Uterus (tissue), 2 donors: ENCODE measurements around the gene GMDS.

Source experiments
- POLR2A ChIP-seq, 2 donors: fragments of 450-650 bp; IDR thresholded peaks; one replicate each; pipeline ENCODE4 v1.6.1; 2016; ENCODE audit warnings: antibody characterized with exemption in 2 of 2, mild to moderate bottlenecking in 1 of 2, moderate library complexity in 1 of 2
- TF ChIP-seq, protein P1 (sequence below), 4 experiments: fragments of 200-600 bp in 2 of 4; fragments of 450-650 bp in 2 of 4; sonication (generic) in 2 of 4; IDR thresholded peaks; one replicate each; pipeline ENCODE4 v1.5.1; 2016 to 2019; ENCODE audit warnings: antibody characterized with exemption in 4 of 4, mild to moderate bottlenecking in 2 of 4, moderate library complexity in 1 of 4

DNA sequence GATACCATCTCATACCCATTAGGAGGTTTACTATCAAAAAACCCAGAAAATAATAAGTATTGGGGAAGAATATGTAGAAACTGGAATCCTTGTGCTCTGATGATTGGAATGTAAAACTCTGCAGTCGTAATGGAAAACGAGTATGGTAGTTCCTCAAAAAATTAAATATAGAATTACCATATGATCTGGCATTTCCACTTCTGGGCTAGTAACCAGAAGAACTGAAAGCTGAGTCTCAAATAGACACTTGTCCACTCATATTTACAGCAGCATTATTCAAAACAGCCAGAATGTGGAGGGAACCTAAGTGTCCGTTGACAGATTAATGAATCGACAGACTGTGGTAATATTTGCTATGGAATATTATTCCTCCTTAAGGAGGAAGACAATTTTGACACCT, 591.4 kb downstream of the GMDS start:
- no peak for TF ChIP-seq POLR2A (IDR thresholded peaks at IDR 0.05)
- TF ChIP-seq, protein P1, sequence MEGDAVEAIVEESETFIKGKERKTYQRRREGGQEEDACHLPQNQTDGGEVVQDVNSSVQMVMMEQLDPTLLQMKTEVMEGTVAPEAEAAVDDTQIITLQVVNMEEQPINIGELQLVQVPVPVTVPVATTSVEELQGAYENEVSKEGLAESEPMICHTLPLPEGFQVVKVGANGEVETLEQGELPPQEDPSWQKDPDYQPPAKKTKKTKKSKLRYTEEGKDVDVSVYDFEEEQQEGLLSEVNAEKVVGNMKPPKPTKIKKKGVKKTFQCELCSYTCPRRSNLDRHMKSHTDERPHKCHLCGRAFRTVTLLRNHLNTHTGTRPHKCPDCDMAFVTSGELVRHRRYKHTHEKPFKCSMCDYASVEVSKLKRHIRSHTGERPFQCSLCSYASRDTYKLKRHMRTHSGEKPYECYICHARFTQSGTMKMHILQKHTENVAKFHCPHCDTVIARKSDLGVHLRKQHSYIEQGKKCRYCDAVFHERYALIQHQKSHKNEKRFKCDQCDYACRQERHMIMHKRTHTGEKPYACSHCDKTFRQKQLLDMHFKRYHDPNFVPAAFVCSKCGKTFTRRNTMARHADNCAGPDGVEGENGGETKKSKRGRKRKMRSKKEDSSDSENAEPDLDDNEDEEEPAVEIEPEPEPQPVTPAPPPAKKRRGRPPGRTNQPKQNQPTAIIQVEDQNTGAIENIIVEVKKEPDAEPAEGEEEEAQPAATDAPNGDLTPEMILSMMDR (IDR thresholded peaks at IDR 0.05) = no peak
